ENCODE results near the gene KRTAP8-1. TPM values are rescaled to one million over a fixed set of nuclear protein-coding genes. Genes with fewer than 3 reads are reported as not detected.

The KRTAP8-1 gene
- total RNA-seq, 1 experiment from 2014 or later: not detected

DNA sequence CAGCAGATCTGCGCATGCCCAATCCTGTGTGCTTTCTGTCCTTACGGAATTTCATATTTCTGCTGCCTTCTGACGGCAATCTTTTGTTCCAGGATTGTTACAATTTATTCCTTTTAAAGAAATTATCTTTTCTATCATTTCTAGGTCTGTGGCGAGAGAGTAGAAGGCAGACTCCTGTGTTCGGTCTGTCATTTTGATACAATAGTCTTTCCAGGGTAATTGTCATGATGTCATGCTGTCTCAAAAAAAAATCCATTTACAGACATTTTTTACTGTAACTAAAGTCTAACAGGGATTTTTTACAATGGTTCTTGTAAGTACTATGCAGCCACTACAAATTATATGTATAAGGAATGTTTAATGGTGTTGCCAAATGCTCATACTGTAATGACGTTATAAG lies 25.5 kb upstream of the KRTAP8-1 start (continued):
- TF ChIP-seq, protein P1, sequence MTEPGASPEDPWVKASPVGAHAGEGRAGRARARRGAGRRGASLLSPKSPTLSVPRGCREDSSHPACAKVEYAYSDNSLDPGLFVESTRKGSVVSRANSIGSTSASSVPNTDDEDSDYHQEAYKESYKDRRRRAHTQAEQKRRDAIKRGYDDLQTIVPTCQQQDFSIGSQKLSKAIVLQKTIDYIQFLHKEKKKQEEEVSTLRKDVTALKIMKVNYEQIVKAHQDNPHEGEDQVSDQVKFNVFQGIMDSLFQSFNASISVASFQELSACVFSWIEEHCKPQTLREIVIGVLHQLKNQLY (CRISPR knock-in tag; IDR thresholded peaks at IDR 0.05): no peak
- TF ChIP-seq ZNF138 (CRISPR knock-in tag; conservative IDR thresholded peaks at IDR 0.05): no peak

DNA sequence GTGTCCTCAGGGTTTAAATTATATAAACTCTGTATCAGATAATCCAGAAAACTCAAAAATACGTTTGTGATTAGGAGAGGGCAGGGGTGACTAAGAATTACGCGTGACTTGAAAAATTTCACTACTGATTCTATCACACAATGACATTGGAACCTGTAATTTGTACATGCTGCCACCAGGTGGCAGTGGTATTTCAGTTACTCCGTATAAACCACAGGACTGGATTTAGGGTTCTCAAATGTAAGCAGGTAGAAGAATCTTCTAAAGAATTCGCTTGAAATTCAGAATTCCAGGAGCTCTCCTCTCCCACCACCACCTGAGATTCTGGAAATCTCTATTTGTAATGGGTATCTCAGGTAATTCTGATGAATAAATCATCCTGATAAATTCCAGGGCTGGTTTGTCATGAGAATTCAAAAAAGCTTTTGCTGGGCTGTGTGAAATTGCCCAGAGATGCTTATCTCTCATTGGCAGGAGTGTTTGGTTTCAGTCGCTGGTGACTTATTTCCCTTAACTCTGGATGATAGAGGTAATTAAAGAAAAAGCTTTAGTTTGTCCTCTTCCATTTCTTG lies 18.2 kb upstream of the KRTAP8-1 start:
- peak; percentile 81 for ATAC-seq
- CTCF ChIA-PET: interaction anchor here (0.5 to 2.1 kb wide), 11 partner anchors 8 to 1556 kb away, joined by 3 to 14 read pairs (median 3); partner anchors contain the start of gene KRTAP8-1

More for the DNA sequence above, 18.2 kb upstream of the KRTAP8-1 start:
- no peak overlapping the region for H3K27ac Mint-ChIP-seq
- no peak overlapping the region for H3K4me3 Mint-ChIP-seq
- H3K9me3 Mint-ChIP-seq: peaks cover 3% of the 10 kb centered on the region; the same call in 1 of the 2 replicates
- DNase-seq (ENCODE audit: low spot score): peak; percentile 72
- H3K36me3 Mint-ChIP-seq: no peaks in the 10 kb centered on the region
- H3K27me3 Mint-ChIP-seq (ENCODE audit: low read depth): no peaks in the 10 kb centered on the region
- TF ChIP-seq, protein P2, sequence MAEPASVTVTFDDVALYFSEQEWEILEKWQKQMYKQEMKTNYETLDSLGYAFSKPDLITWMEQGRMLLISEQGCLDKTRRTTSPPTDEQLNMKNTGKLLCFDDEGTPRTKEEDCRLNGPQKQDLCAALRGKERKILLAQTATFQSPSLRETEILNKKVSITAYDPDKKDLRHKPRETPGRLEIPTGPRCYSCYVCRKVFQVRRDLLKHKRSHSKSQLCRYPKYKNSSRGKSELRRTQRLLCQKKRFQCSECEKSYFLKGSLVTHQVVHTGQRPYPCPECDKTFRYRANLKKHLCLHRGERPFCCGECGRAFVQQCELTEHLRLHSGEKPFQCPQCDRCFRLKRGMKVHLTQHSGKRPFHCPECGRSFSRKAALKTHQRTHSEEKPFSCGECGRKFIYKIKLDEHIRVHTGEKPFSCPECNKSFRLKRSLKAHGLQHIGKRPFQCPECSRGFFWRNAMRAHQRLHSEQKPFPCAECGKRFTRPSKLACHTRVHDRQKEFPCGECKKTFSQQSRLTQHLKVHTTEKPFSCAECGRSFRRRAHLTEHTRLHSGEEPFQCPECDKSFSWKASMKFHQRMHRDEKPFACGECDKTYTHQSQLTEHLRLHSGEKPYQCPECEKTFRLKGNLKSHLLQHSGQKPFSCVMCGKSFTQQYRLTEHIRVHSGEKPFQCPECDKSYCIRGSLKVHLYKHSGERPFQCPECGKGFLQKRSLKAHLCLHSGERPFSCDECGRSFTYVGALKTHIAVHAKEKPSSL (CRISPR knock-in tag; conservative IDR thresholded peaks at IDR 0.05): no peak
- TF ChIP-seq FOXK1 (CRISPR knock-in tag; IDR thresholded peaks at IDR 0.05) (no peak), ZNF121 (CRISPR knock-in tag; IDR thresholded peaks at IDR 0.05) (no peak), NR1H2 (CRISPR knock-in tag; IDR thresholded peaks at IDR 0.05) (no peak), ZNF317 (CRISPR knock-in tag; IDR thresholded peaks at IDR 0.05; ENCODE audit: borderline replicate concordance, low read depth) (peak; percentile 97), ZNF396 (CRISPR knock-in tag; IDR thresholded peaks at IDR 0.05; ENCODE audit: borderline replicate concordance) (no peak), TEAD4 (CRISPR knock-in tag; IDR thresholded peaks at IDR 0.05) (no peak), OVOL2 (CRISPR knock-in tag; IDR thresholded peaks at IDR 0.05; ENCODE audit: borderline replicate concordance) (no peak), JUN (CRISPR knock-in tag; IDR thresholded peaks at IDR 0.05) (no peak), NFATC4 (CRISPR knock-in tag; IDR thresholded peaks at IDR 0.05) (no peak), JAZF1 (CRISPR knock-in tag; IDR thresholded peaks at IDR 0.05) (no peak), SMAD3 (CRISPR knock-in tag; IDR thresholded peaks at IDR 0.05; ENCODE audit: borderline replicate concordance) (no peak)
- TF ChIP-seq, protein P3, sequence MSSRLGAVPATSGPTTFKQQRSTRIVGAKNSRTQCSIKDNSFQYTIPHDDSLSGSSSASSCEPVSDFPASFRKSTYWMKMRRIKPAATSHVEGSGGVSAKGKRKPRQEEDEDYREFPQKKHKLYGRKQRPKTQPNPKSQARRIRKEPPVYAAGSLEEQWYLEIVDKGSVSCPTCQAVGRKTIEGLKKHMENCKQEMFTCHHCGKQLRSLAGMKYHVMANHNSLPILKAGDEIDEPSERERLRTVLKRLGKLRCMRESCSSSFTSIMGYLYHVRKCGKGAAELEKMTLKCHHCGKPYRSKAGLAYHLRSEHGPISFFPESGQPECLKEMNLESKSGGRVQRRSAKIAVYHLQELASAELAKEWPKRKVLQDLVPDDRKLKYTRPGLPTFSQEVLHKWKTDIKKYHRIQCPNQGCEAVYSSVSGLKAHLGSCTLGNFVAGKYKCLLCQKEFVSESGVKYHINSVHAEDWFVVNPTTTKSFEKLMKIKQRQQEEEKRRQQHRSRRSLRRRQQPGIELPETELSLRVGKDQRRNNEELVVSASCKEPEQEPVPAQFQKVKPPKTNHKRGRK (CRISPR knock-in tag; IDR thresholded peaks at IDR 0.05; ENCODE audit: borderline replicate concordance): no peak
- TF ChIP-seq, protein P4, sequence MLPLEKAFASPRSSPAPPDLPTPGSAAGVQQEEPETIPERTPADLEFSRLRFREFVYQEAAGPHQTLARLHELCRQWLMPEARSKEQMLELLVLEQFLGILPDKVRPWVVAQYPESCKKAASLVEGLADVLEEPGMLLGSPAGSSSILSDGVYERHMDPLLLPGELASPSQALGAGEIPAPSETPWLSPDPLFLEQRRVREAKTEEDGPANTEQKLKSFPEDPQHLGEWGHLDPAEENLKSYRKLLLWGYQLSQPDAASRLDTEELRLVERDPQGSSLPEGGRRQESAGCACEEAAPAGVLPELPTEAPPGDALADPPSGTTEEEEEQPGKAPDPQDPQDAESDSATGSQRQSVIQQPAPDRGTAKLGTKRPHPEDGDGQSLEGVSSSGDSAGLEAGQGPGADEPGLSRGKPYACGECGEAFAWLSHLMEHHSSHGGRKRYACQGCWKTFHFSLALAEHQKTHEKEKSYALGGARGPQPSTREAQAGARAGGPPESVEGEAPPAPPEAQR (CRISPR knock-in tag; IDR thresholded peaks at IDR 0.05): no peak
- TF ChIP-seq, protein P5, sequence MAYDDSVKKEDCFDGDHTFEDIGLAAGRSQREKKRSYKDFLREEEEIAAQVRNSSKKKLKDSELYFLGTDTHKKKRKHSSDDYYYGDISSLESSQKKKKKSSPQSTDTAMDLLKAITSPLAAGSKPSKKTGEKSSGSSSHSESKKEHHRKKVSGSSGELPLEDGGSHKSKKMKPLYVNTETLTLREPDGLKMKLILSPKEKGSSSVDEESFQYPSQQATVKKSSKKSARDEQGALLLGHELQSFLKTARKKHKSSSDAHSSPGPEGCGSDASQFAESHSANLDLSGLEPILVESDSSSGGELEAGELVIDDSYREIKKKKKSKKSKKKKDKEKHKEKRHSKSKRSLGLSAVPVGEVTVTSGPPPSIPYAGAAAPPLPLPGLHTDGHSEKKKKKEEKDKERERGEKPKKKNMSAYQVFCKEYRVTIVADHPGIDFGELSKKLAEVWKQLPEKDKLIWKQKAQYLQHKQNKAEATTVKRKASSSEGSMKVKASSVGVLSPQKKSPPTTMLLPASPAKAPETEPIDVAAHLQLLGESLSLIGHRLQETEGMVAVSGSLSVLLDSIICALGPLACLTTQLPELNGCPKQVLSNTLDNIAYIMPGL (CRISPR knock-in tag; IDR thresholded peaks at IDR 0.05): no peak
- TF ChIP-seq, protein P6, sequence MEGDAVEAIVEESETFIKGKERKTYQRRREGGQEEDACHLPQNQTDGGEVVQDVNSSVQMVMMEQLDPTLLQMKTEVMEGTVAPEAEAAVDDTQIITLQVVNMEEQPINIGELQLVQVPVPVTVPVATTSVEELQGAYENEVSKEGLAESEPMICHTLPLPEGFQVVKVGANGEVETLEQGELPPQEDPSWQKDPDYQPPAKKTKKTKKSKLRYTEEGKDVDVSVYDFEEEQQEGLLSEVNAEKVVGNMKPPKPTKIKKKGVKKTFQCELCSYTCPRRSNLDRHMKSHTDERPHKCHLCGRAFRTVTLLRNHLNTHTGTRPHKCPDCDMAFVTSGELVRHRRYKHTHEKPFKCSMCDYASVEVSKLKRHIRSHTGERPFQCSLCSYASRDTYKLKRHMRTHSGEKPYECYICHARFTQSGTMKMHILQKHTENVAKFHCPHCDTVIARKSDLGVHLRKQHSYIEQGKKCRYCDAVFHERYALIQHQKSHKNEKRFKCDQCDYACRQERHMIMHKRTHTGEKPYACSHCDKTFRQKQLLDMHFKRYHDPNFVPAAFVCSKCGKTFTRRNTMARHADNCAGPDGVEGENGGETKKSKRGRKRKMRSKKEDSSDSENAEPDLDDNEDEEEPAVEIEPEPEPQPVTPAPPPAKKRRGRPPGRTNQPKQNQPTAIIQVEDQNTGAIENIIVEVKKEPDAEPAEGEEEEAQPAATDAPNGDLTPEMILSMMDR (IDR thresholded peaks at IDR 0.05): peak; percentile 86
- no peaks in the 10 kb centered on the region for H3K4me1 Mint-ChIP-seq
- POLR2A ChIA-PET: no interaction called here

Data from WTC11 (cell line).